Stimulated activated CD4-positive, alpha-beta T cell treated with anti-CD3 and anti-CD28 coated beads, Interleukin-1b, Interleukin-23, amount 100 ng/mL, for 4 hours (primary cell): ENCODE measurements around the gene PPARD.

Experiments used
- DNase-seq, 2 donors: peaks; one replicate each; pipeline ENCODE4 v3.0.0-alpha.2; 2020; ENCODE audit warnings: low read depth in 2 of 2

Gene PPARD

DNA sequence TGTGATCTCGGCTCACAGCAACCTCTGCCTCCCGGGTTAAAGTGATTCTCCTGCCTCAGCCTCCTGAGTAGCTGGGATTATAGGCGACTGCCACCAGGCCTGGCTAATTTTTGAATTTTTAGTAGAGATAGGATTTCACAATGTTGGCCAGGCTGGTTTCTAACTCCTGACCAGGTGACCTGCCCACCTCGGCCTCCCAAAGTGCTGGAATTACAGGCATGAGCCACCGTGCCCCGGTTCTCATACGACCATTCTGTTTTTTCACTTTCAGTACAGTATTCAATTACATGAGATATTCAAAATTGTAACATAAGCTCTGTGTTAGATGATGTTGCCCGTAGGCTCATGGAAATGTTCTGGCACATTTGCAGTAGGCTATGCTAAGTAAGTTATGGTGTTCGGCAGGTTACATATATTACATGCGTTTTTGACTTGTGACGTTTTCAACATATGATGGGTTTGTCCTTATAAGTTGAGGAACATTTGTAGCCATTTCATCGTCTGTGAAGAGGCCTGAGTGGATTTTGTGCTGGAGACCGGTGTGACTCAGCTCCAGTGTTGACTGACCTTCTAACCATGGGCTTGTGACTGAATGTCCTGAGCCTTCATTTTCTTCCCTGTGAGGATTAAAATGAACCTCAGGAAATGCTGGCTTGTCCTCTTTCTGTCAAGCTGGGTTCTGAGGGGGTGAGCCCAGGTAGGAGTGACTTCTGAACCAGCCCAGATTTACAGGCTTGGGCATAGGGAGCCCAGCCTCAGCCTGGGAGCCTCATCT lies 12.2 kb downstream of the PPARD start:
- DNase-seq = no peak

DNA sequence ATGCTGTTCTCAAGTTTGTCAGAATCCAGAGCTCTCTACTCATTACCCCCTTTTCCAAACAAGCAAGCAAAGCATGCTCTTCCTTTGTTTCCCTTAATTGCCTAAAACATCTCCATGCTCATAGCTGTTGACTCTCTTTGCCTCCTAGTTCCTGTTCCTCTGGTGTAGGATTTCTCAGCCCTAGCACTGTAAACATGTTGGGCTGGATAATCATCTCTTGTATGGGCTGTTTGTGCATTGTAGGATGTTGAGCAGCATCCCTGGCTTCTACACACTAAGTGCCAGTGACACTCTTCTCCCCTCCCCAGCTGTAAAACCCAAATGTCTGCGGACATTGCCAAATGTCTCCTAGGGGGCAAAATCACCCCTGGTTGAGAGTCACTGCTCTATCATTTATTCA lies 14.0 kb downstream of the PPARD start:
- no peak for DNase-seq

DNA sequence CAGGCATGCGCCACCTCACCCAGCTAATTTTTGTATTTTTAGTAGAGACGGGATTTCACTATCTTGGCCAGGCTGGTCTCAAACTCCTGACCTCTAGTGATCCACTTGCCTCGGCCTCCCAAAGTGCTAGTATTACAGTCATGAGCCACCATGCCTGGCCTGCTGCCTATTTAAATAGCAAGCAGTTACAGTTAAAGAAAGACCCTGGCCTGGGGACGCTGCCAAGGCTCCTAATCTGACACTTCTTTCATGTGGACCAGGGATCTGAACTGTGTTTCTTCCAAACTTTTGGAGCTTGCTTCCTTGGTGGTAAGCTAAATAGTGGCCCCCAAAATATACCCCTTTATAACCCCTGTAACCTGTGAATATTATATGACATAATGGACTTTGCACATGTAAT lies 15.3 kb downstream of the PPARD start:
- no peak for DNase-seq

DNA sequence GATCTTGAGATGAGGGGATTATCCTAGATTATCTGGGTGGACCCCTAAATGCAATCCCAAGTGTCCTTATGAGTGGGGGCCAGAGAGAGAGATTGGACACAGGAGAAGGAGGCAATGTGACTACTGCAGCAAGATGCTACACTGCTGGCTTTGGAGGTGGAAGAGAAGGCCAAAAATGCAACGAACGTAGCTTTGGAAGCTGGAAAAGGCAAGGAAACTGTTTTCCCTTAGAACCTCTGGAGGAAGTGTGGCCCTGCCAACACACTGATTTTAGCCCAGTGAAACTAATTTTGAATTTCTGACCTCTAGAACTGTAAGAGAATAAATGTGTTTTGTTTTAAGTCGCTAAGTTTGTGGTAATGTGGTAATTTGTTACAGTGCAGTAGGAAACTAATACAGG lies 15.7 kb downstream of the PPARD start:
- no peak for DNase-seq

DNA sequence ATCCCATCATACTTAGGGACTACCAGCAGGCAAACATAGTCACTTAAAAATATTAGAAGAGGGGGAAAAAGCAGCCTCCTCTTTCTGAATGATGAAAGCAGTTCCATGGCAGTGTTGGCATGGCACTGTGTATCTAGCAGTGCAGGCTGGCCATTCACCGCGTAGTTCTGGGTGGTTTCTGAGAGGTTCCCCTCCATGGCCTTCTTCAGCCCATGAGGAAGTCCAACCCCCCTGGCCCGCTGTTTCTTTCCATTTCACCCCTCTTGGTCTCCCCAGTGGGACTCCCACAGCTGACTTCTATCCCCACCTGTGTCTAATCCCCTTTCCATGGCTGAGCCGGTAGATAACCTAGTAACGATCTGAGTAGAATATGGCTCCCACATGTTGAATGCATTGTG lies 17.0 kb downstream of the PPARD start:
- no peak for DNase-seq

DNA sequence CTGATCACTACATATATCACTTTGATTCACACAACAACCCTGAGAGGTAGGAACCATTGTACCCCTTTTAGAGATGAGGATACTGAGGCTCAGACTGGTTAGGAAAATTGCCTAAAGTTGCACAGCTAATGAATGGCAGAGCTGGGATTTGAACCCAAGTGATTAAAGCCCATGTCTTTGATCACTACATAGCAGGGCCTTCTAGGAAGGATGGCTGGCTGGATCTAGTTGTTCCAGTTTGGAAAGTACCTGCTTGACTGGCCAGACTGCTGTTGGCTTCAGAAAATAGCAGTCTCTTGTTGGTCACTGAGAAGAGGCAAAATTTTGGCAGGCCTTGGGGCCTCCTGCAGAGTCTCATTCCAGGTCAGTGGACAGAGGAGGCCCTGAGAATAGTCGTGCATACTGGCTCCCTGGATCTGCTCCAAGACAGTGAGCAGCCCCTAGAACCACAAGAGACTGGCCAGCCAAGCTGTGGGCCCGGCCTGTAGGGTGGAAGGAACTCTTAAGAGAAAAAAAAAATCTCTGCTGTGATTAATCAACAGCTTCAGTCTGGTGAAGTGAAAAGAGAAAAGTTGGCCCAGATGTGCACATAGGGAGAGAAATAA lies 17.5 kb downstream of the PPARD start:
- no peak for DNase-seq

DNA sequence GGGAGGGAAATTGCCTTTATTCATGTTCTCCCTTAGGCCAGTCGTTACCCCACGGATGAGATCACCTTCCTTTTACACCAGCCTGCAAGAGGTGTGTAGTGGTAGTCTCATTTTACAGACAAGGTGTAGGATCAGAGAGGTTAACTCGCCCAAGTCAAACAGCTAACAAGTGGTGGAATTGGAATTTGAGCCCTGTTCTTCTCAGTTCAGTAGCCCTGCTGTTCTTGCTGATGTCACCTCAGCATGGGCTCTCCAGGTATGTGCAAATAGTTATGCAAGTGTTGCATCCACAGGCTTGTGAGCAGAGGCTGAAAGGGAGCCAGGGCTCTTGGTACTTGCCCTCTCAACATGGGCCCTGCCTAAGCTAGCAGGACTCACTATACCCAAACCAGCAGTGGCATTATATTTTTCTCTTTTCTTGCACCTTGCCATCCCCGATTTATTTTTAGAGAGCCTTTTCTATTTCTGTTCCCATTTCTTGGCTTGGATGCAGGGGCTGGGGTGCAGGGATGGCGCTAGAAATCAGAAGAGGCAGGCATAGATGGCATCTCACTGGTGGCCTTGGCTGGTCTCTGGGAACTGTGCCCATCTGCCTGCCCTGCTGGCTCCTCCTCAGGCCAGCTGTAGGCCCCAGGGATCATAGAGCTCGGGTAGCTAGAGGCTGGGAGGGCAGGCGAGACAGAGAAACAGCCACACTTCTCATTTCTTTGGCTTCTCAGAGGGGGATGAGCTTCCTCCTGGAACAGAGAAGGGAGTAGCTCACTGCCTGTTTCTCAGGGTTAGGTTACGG lies 18.2 kb downstream of the PPARD start:
- DNase-seq = no peak

DNA sequence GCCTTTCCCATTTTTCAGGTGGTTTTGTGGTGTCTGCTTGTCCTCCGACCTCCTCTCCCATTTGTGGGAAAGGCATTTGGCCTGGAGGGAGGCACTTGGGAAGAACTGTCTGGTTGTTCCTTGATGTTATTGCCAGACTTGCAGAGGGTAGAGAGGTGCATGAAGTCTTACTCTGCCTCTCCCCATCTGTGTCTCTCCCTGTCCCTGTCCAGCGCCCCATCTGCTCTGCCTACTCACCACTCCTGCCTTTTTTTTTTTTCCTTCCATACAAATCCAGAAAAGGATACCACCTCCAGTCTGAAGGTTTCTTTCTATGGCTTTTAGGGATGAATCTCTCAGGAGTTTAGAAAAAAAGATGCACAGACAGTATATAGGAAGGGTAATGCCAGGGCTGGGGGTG lies 19.8 kb downstream of the PPARD start:
- no peak for DNase-seq

DNA sequence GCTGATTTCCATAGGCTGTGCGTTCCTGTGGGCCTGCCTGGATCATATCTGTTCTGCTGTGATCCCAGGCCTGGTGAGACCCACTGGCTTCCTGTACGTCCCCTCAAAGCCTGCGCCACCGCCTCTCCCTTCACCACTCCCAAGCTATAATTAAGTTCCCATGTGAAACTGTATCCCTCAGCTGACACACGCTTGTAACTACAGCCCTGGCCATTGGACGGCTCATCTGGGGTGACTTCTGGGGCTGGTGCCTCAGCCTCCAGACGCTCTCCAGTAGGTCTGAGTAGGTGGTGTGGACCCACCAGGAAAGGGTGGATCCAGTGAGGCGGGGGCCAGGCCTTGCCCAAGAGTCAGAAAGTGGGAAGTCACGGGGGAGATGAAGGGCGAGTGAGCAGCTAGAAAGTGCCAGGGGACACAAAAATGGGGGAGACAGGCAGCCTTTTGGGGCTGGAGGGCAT lies 21.0 kb downstream of the PPARD start:
- no peak for DNase-seq

DNA sequence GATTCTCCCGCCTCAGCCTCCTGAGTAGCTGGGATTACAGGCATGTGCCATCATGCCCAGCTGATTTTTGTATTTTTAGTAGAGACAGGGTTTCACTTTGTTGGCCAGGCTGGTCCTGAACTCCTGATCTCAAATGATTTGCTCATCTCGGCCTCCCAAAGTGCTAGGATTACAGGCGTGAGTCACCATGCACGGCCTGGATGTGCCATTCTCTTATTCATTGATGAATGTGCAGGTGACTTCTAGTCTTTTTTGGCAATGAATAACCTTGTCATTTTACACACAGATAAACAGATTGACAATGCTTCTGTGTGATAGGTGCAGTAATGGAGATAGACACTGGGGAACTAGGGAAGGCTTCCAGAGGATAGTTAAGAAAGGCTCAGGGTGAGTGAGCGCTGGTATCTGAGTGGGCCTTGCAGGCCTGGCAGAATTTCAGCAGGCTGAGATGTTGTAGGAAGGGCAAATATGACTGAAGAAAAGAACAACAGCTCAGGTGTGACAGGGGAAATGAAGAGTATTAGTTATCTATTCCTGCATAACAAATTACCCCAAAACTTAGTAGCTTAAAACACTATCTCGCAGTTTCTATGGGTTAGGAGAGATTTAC lies 23.3 kb downstream of the PPARD start:
- no peak for DNase-seq

DNA sequence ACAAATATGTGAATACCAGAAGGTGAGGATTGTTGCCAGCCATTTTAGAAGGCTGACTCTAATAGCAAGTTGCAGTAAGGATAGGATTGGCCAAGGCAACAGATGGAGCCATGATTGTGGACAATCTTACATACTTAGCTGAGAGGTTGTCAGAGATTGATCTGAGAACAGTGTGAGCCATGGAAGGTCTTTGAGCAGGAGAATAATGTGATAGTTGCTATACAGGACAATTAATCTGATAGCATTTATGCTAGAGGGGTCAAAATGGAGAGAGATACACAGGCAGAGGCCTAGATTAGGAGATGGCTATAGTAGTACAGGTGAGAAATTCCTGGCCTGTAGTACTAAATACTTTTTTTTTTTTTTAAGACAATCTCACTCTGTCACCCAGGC lies 23.8 kb downstream of the PPARD start:
- no peak for DNase-seq

DNA sequence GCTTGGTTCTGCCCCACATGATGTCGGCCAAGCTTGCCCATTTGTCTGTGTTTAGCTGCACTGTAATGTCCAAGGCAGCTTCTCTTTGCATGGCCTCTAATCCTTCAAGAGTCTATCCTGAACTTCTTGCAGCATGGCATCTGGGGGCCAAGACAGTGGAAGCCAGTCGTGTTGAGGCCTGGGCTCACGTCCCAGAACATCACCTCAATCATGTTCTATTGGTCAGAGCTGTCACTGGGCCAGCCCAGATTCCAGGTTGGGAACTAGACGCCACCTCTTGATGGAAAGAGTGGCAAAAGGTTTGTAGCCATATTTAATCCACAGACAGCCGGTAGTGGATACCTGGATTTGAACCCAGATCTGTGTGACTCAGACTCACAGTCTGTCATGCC lies 25.3 kb downstream of the PPARD start:
- no peak for DNase-seq

DNA sequence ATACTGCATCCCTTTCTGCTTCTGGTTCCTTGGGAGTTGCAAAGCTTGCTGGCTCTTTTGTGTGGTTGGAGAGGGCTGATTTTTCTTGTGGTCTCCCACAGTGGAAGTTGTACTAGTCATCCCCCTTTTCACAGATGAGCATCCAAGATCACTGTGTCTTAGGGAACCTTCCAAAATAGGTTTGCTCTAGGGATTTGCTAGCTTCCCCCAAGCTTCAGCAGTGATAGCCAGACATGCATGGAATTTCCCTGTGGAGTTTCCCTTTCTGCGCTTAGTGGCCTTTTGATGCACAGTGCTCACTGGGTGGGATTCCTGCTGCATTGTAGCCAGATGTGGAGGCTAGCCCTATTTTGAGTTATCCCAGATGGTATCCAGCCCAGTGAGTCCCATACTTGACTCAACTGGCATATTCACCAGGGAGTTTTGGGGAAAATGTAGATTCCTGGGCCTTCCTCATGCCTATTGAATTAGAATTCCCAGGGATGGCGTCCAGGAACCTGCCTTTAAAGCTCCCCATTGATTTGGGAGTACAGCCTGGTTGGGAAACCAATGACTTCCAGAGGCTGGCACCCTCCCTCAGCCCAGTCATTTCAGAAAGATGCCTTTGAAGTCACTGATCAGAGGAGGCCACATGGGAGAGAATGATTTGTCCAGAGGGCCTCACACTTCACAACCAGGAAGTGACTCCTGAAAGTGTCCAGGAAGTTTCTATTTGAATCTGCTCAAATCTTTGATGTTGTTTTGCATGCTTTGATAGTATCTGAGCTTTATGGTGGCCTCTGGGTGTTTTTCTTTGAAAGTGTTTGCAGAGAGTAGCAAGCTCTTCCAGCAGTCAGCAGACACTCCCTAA lies 25.9 kb downstream of the PPARD start:
- DNase-seq = no peak

DNA sequence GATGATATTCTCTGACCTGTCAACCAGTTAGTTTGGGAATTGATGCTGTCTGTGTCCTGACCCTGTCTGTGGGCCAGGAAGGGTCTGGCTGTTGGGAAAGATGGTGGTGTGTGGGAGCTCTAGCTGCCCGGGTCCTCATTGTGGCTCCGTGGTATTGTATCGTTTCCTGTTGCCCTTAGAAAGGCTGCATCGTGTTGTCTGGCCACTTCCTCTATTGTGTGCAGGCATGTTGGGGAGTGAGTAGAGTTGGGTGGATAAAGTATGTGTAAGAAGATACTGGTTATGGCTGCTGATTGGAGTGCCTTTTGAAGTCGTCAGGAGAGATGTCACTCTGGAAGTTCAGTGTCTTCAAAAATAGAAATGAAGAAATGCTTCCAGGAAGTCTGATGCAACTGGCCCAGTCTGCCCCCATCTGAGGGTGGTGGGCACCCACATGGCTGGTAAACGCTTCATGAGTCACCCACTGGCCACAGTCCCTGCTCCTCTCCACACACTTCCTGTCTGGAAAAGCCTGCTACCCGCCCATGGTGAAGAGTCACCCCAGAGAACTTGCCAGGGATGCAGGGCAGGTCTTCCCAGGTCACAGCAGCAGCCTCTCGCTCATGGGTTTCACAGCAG lies 27.9 kb downstream of the PPARD start:
- DNase-seq = no peak

DNA sequence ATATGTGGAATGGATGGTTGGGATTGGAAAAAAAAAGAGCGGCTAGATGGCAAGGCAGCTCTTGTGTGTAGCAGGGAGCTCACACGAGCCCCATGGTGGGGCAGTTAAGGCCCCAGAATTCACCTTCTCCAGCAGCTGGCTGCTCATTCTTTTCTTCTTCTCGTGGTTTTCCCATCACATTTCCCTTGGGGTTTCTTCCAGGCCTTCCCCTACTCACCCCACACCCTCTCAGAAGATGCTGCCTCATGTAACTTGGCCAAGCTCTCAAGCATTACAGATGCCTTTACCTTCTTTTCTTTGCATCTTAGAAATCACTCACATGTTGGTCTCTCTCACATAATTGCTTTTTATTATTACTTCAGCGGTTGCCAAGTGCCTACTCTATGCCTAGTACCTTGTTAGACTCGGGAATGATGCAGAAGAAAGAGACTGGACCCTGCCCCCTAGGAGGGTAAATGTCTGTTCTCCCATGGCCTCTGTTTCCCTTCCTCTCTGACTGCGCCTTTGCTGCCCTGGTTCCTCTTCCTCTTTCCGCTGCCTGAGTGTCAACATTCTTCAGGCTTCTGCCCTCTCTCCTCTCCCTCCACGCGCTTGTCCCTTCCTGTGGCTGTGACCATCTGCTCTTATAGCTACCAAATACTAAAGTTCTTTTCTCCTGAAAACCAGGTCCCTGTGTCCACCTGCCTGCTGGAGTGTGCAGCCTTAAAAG lies 28.6 kb downstream of the PPARD start:
- no peak for DNase-seq

DNA sequence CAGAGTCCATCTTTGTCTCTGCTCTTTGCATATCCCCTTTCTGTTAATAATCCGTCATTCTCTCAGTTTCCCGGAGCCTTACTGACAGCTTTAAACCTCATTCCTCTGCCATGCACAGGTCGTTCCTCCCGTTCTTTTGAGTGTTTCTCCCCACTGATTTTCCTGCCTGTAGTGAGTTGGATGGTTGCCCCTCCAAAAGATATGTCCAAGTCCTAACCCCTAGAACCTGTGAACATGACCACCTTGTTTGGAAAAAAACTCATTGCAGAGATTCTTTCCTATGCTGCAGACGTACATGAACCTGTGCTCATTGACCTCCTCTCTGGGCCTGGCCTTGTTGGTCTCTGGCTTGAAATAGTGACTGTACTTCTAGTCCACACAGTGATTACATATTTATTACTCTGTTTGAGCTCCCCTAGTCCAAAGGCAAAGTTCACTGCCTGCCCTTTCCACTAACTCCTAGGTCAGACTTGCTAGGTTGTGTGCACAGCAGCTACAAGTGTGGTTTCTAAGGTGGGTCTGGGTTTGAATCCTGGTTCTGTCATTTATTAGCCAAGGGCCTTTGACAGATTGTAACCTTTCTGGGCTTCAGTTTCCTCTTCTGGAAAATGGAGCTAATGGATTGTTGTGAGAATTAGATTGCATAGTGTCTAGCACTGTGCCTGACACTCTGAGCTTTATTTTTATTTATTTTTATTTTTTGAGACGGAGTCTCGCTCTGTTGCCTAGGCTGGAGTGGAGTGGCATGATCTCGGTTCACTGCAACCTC lies 29.3 kb downstream of the PPARD start:
- no peak for DNase-seq

DNA sequence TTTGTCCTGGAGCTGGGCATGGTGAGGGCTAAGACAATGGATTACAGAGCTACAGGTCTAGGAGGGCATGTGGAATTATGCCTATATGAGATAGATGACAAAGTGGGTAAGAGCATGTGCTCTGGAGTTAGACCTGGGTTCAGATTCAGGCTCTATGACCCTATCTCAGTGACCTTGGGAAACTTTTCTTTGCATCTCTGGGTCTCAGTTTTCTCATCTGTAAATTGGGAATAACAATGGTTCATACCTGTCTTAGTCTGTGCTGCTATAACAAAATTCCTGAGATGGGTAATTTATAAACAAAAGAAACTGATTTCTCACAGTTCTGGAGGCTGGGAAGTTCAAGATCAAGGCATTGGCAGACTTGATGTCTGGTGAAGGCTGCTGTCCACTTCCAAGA lies 30.3 kb downstream of the PPARD start:
- DNase-seq = no peak

DNA sequence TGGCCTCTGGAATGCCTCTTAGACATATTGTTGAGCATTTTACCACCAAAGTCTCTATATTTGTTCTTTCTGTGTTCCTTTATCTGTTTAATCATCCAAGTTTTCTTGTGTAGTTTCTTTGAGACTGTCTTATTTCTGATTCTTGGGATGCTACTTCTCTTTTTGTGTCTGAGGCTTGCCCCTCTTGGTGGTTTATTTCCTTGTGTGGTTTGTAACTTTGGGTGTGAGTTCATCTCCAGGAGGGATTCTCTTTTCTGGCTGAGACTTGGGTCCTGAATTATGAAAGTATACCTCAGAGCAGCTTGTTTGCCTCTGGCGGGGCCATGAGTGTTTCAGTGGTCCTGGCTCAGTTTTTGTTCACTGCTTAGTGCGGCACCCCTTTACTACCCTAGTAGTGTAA lies 33.9 kb downstream of the PPARD start:
- no peak for DNase-seq

DNA sequence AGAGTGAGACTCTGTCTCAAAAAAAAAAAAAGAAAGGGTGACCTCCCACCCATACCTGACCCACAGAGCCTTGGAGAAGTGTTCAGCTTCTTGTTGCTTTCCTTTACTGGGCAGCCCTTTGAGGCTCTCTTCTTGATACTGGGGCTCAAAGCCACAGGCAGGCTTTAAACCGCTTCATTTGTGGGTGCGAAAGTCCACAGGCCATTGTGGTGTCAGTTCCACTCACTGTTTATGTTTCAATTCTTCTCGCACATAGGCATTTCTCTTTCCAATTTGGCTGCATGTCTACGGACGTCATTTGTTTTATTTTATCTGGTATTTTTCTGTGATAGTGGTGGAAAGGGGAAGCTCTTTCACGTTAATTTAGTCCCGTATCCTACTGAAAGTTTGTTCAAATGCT lies 34.6 kb downstream of the PPARD start:
- no peak for DNase-seq

DNA sequence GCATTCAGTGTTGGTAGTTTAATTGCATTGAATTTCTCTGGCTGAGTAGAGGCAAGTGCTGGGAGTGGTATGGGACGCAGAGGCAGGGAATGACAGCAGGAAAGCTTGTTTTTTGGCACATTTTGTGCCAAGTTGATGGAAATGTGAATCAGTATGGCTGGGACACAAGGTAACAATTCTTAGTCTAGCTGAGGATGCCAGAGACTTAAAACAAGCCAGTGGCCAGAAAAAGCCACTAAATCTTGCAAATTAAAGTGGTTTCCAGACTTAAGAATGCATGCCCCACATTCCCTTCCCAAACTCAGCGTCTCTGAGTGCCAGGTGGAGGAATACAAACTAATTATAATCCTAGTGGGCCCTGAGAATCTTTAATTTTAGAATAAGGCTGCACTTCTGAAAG lies 35.9 kb downstream of the PPARD start:
- no peak for DNase-seq
